Measurements from ENCODE around the gene TBC1D22A. TPM values are rescaled to one million over a fixed set of nuclear protein-coding genes. Genes with fewer than 3 reads are reported as not detected.

Gene TBC1D22A
- total and polyA plus RNA-seq, 10 of the 15 experiments (the other 5 are each of a cell fraction or from before 2014, with no cell fraction given): 0.63 to 44.7 (median 27.4) TPM

DNA sequence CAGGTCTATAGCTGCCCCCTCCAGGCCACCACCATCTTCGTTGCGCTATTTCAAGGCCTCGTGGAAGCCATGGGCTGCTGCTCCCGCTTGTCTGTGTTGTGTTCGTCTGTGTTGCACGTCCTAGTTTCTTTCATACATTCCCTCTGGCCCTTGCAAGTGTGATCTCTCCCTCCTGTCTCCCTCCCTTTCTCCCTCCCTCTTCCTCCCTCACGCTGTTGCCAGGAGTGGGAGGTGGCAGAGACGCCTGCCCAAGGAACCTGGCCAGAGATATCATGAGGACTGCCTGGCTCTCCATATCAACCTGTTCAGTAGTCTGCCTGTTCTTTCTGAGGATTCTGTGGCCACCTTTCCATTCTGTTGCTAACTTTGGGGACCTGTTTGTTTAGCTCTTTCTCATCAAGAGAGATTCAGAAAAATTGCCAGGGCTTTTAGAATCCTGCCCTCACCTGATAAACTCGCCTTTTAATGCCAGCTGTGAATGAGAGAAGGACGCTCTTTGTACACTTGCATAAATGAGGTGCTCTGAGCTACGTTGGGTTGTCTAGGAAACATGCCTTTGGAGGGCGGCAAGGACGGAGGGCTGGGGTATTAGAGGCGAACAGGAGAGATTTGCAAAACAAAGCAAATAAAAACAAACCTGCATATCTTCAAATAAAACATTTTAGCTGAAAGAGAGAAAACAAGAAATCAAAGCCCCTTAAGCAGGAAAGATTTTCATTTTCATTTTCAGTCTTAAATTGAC, 185.2 kb downstream of the TBC1D22A start:
- ChIA-PET SMC1A (ENCODE audit: uncharacterized antibody, unreplicated experiment) (interaction anchor here (0.7 kb wide), 1 partner anchor 12 kb away, joined by 3 read pairs; no protein-coding TSS in a partner anchor), RAD21 (ENCODE audit: unreplicated experiment) (interaction anchor here (0.9 to 1.2 kb wide), 2 partner anchors 20 to 266 kb away, joined by 3 read pairs; no protein-coding TSS in a partner anchor), CTCF (no interaction called here), POLR2A (interaction anchor here (0.5 kb wide), 1 partner anchor 50 kb away, joined by 4 read pairs; no protein-coding TSS in a partner anchor)
- H3K36me3 ChIP-seq (ENCODE audit: control insufficient read depth in 2 of 2, insufficient read depth in 2 of 2, low read length in 1 of 2): peaks cover 7 to 32% of the 10 kb centered on the region in 2 experiments
- ATAC-seq (no peak), FAIRE-seq (no peak), DNase-seq (ENCODE audit: low read depth, low spot score) (no peak)
- in situ Hi-C loops (cut with MboI): no loop called here
- H3K4me1 ChIP-seq (ENCODE audit: control insufficient read depth, insufficient read depth, low read length): peaks cover 4% of the 10 kb centered on the region; the same call in 1 of the 2 replicates
- no peak overlapping the region for H3K27ac ChIP-seq (ENCODE audit: control insufficient read depth, insufficient read depth)
- no peaks in the 10 kb centered on the region; the same call in 1 of the 2 replicates for H3K79me2 ChIP-seq (ENCODE audit: control insufficient read depth, insufficient read depth, low read length)
- no TSS peak for BruUV-seq (replicated peaks)
- no peak overlapping the region for H3K4me3 ChIP-seq
- no peak overlapping the region for H2AFZ ChIP-seq (ENCODE audit: control insufficient read depth, low read depth, low read length)
- H4K20me1 ChIP-seq (ENCODE audit: control insufficient read depth, insufficient read depth): no peaks in the 10 kb centered on the region; the same call in 1 of the 2 replicates
- no peaks in the 10 kb centered on the region for H3K9me3 ChIP-seq (replicated peaks; ENCODE audit: control insufficient read depth, insufficient read depth, low read length)
- WGBS (ENCODE audit: insufficient coverage, insufficient replicate concordance, low lambda C conversion rate, missing lambda C conversion rate): 95% methylated on average over 14 of the region's 14 CpGs
- TF ChIP-seq HDAC2 (IDR thresholded peaks at IDR 0.05): no peak
- H3K4me2 ChIP-seq (ENCODE audit: control insufficient read depth, insufficient read depth): no peak overlapping the region
- H3K27me3 ChIP-seq (replicated peaks in 1 of 2; ENCODE audit: control insufficient read depth in 2 of 2, insufficient read depth in 2 of 2, low read length in 1 of 2): no peaks in the 10 kb centered on the region
- intact Hi-C loops (cut with micrococcal nuclease; ENCODE audit: unreplicated experiment): no loop called here
- no peak overlapping the region for H3K9ac ChIP-seq (ENCODE audit: control insufficient read depth, insufficient read depth, low read length)

DNA sequence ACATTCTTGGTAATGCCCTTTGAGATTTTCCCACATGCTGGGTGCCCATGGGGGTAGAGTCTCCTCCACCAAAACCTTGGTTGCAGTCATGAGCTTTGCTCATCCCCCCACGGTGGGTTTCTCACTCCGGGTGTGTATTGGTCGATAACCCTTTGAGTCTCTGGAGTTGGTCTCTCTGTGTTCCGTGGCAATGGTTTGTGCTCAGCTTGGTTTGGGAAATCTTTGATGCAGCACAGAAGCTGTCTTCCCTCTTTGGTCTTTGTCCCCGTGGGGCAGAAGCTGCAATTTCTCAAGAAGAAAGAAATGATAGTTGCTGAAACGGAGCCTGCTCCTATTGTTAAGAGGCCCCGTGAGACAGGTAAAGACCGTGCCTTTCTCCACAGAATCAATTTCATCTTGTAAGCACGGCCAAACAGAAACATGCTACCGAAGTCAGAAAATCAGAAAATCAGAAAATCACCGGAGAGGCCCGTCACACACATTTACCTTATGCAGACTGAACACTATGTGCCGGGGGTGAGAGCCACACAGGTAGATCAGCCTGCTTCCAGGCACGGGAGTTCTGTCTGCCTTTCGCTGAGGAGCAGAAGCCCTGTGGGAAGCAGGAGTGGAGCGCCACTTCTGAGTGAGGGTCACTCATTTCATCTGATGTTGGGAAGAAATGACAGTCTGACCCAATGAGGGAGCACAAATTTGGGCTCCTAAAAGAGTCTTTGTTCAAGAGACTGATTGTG, 186.1 kb downstream of the TBC1D22A start:
- Histone ChIP-seq H3K9ac (ENCODE audit: control insufficient read depth, insufficient read depth, low read length) (no peak overlapping the region), H3K4me2 (ENCODE audit: control insufficient read depth, insufficient read depth) (no peak overlapping the region), H3K4me1 (ENCODE audit: control insufficient read depth, insufficient read depth, low read length) (peaks cover 4% of the 10 kb centered on the region; the same call in 1 of the 2 replicates), H3K36me3 (ENCODE audit: control insufficient read depth in 2 of 2, insufficient read depth in 2 of 2, low read length in 1 of 2) (peaks cover 7 to 26% of the 10 kb centered on the region in 2 experiments), H4K20me1 (ENCODE audit: control insufficient read depth, insufficient read depth) (no peaks in the 10 kb centered on the region; the same call in 1 of the 2 replicates), H3K9me3 (replicated peaks; ENCODE audit: control insufficient read depth, insufficient read depth, low read length) (no peaks in the 10 kb centered on the region), H2AFZ (ENCODE audit: control insufficient read depth, low read depth, low read length) (no peak overlapping the region), H3K79me2 (ENCODE audit: control insufficient read depth, insufficient read depth, low read length) (no peaks in the 10 kb centered on the region; the same call in 1 of the 2 replicates), H3K27ac (ENCODE audit: control insufficient read depth, insufficient read depth) (no peak overlapping the region), H3K27me3 (replicated peaks in 1 of 2; ENCODE audit: control insufficient read depth in 2 of 2, insufficient read depth in 2 of 2, low read length in 1 of 2) (no peaks in the 10 kb centered on the region), H3K4me3 (no peak overlapping the region)
- ChIA-PET POLR2A (no interaction called here), CTCF (no interaction called here), SMC1A (ENCODE audit: uncharacterized antibody, unreplicated experiment) (no interaction called here), RAD21 (ENCODE audit: unreplicated experiment) (interaction anchor here (0.9 to 1.2 kb wide), 2 partner anchors 19 to 265 kb away, joined by 3 read pairs; no protein-coding TSS in a partner anchor)
- in situ Hi-C loops (cut with MboI): no loop called here
- WGBS (ENCODE audit: insufficient coverage, insufficient replicate concordance, low lambda C conversion rate, missing lambda C conversion rate): 96% methylated on average over 16 of the region's 16 CpGs
- DNase-seq (ENCODE audit: low read depth, low spot score): no peak
- no peak for ATAC-seq
- no TSS peak for BruUV-seq (replicated peaks)
- FAIRE-seq: no peak
- intact Hi-C loops (cut with micrococcal nuclease; ENCODE audit: unreplicated experiment): no loop called here
- no peak for TF ChIP-seq TBL1XR1 (IDR thresholded peaks at IDR 0.05; ENCODE audit: low read depth, low read length)
- TF ChIP-seq CREB1 (IDR thresholded peaks at IDR 0.05; ENCODE audit: low read depth): no peak
- no peak for TF ChIP-seq SUPT20H (IDR thresholded peaks at IDR 0.05; ENCODE audit: borderline replicate concordance, control insufficient read depth, low read depth, low read length)
- TF ChIP-seq, protein P1, sequence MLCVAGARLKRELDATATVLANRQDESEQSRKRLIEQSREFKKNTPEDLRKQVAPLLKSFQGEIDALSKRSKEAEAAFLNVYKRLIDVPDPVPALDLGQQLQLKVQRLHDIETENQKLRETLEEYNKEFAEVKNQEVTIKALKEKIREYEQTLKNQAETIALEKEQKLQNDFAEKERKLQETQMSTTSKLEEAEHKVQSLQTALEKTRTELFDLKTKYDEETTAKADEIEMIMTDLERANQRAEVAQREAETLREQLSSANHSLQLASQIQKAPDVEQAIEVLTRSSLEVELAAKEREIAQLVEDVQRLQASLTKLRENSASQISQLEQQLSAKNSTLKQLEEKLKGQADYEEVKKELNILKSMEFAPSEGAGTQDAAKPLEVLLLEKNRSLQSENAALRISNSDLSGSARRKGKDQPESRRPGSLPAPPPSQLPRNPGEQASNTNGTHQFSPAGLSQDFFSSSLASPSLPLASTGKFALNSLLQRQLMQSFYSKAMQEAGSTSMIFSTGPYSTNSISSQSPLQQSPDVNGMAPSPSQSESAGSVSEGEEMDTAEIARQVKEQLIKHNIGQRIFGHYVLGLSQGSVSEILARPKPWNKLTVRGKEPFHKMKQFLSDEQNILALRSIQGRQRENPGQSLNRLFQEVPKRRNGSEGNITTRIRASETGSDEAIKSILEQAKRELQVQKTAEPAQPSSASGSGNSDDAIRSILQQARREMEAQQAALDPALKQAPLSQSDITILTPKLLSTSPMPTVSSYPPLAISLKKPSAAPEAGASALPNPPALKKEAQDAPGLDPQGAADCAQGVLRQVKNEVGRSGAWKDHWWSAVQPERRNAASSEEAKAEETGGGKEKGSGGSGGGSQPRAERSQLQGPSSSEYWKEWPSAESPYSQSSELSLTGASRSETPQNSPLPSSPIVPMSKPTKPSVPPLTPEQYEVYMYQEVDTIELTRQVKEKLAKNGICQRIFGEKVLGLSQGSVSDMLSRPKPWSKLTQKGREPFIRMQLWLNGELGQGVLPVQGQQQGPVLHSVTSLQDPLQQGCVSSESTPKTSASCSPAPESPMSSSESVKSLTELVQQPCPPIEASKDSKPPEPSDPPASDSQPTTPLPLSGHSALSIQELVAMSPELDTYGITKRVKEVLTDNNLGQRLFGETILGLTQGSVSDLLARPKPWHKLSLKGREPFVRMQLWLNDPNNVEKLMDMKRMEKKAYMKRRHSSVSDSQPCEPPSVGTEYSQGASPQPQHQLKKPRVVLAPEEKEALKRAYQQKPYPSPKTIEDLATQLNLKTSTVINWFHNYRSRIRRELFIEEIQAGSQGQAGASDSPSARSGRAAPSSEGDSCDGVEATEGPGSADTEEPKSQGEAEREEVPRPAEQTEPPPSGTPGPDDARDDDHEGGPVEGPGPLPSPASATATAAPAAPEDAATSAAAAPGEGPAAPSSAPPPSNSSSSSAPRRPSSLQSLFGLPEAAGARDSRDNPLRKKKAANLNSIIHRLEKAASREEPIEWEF (IDR thresholded peaks at IDR 0.05; ENCODE audit: insufficient replicate concordance, low read depth, low read length): no peak
- TF ChIP-seq, protein P2, sequence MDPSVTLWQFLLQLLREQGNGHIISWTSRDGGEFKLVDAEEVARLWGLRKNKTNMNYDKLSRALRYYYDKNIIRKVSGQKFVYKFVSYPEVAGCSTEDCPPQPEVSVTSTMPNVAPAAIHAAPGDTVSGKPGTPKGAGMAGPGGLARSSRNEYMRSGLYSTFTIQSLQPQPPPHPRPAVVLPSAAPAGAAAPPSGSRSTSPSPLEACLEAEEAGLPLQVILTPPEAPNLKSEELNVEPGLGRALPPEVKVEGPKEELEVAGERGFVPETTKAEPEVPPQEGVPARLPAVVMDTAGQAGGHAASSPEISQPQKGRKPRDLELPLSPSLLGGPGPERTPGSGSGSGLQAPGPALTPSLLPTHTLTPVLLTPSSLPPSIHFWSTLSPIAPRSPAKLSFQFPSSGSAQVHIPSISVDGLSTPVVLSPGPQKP (IDR thresholded peaks at IDR 0.05; ENCODE audit: low read depth, low read length): no peak
- TF ChIP-seq EP300 (IDR thresholded peaks at IDR 0.05; ENCODE audit: borderline replicate concordance in 1 of 2, control insufficient read depth in 1 of 2, low read depth in 2 of 2, low read length in 2 of 2): no peak

All from GM12878 (cell line).